K562 (cell line): ENCODE measurements around the gene GH2. TPM values are rescaled to one million over a fixed set of nuclear protein-coding genes. Genes with fewer than 3 reads are reported as not detected.

Source experiments
- ARHGAP35 ChIP-seq: fragments of 450-650 bp; IDR thresholded peaks from 2 replicates; pipeline ENCODE4 v1.6.1; 2018; ENCODE audit not compliant: partially characterized antibody
- ELF4 ChIP-seq: fragments of 450-650 bp; formaldehyde crosslinking; IDR thresholded peaks from 2 replicates; pipeline ENCODE4 v1.4.0; 2022; ENCODE audit warnings: missing genetic modification characterization
- EWSR1 ChIP-seq: fragments of 450-650 bp; IDR thresholded peaks from 2 replicates; pipeline ENCODE4 v1.6.1; 2018; ENCODE audit warnings: borderline replicate concordance, mild to moderate bottlenecking, low read depth, moderate library complexity; ENCODE audit not compliant: partially characterized antibody
- FOXA3 ChIP-seq, 2 experiments: fragments of 450-650 bp in 1 of 2; sonication (generic) in 1 of 2; formaldehyde crosslinking; IDR thresholded peaks in 1 of 2; conservative IDR thresholded peaks in 1 of 2; 2 replicates each; pipeline versions ENCODE4 v1.4.0 to v1.8.0; 2020 to 2022; ENCODE audit warnings: mild to moderate bottlenecking in 2 of 2, missing genetic modification reagents in 1 of 2
- HNRNPK ChIP-seq: fragments of 200-400 bp; formaldehyde crosslinking; IDR thresholded peaks from one replicate; pipeline ENCODE4 v1.6.1; 2018; ENCODE audit warnings: mild to moderate bottlenecking, low read depth, low read length; ENCODE audit not compliant: poor library complexity, severe bottlenecking
- KDM1A ChIP-seq, 2 experiments: fragments of 450-650 bp; IDR thresholded peaks; 2 replicates each; pipeline ENCODE4 v1.6.1; 2016; ENCODE audit warnings: mild to moderate bottlenecking in 2 of 2
- MTA2 ChIP-seq: fragments of 450-650 bp; IDR thresholded peaks from 2 replicates; pipeline ENCODE4 v1.6.1; 2016; ENCODE audit warnings: low read depth
- NFATC3 ChIP-seq: fragments of 450-650 bp; IDR thresholded peaks from 2 replicates; pipeline ENCODE4 v1.6.1; 2017; ENCODE audit warnings: mild to moderate bottlenecking
- SMARCB1 ChIP-seq: IDR thresholded peaks from 2 replicates; pipeline ENCODE4 v1.6.1; 2011; ENCODE audit warnings: improper control_type of control experiment, low read depth; ENCODE audit not compliant: insufficient read length
- TAF1 ChIP-seq: IDR thresholded peaks from 2 replicates; pipeline ENCODE4 v1.6.1; 2011; ENCODE audit warnings: mild to moderate bottlenecking, low read length, moderate library complexity; ENCODE audit not compliant: insufficient read depth, control insufficient read depth, severe bottlenecking; ENCODE audit errors: extremely low read depth
- TBP ChIP-seq: optimal IDR thresholded peaks from 2 replicates; pipeline ENCODE3; 2011; ENCODE audit warnings: low read depth, low read length, improper control_type of control experiment
- ZBTB2 ChIP-seq: fragments of 450-650 bp; IDR thresholded peaks from 2 replicates; pipeline ENCODE4 v1.6.1; 2016; ENCODE audit warnings: antibody characterized with exemption
- ZBTB40 ChIP-seq, 2 experiments: fragments of 450-650 bp in 1 of 2; sonication (generic) in 1 of 2; formaldehyde crosslinking in 1 of 2; IDR thresholded peaks; 2 replicates each; pipeline versions ENCODE4 v1.7.1 to v1.9.0; 2016 to 2022; ENCODE audit warnings: inconsistent platforms in 1 of 2, mild to moderate bottlenecking in 1 of 2, missing genetic modification reagents in 1 of 2
- polyA plus RNA-seq, 8 experiments: library from polyadenylated mRNA; depleted of rRNA in 4 of 8; stranded (reverse) in 5 of 8; unstranded in 3 of 8; fragments of >200 nt; fragmentation: Nextera tagmentation in 2 of 8; fragmentation: Illumina TruSeq in 1 of 8; extraction: Ambion mirVana in 2 of 8; extraction: Trizol in 1 of 8; gene quantifications; 2 replicates each; pipeline versions ENCODE4 v1.2.1 to v1.2.3, GENCODE V29; 2011 to 2014; ENCODE audit warnings: inconsistent platforms in 1 of 8, missing spikeins in 1 of 8
- total RNA-seq, 7 experiments: library from RNA; depleted of rRNA in 6 of 7; stranded (reverse); fragments of >200 nt in 6 of 7; fragmentation: Illumina TruSeq in 2 of 7; extraction: Trizol in 2 of 7; gene quantifications; 2 replicates each; pipeline versions ENCODE4 v1.2.1 to v1.2.3, GENCODE V29; 2011 to 2021; ENCODE audit warnings: low replicate concordance in 1 of 7

Gene GH2
- total and polyA plus RNA-seq, 9 of the 15 experiments (the other 6 are each of a cell fraction or from before 2014, with no cell fraction given) = not detected

GRCh38 chr17:63842540-63843386 lies 39.0 kb downstream of the GH2 start, which contains the start of gene SMARCD2 (continued):
- TF ChIP-seq ZBTB40 (IDR thresholded peaks at IDR 0.05) (peak; percentile 94), ZBTB40 (CRISPR knock-in tag; IDR thresholded peaks at IDR 0.05) (no peak), TAF1 (peak; percentile 72), KDM1A (IDR thresholded peaks at IDR 0.05) (peak; percentile 47 to 58; a peak in 2 of 4 replicates), SMARCB1 (peak; percentile 32), EWSR1 (no peak), NFATC3 (no peak), FOXA3 (CRISPR knock-in tag; conservative IDR thresholded peaks at IDR 0.05 in 1 of 2, IDR thresholded peaks at IDR 0.05 in 1 of 2) (peak in 1 of 2 experiments; percentile 31; a peak in 1 of 4 replicates), MTA2 (peak; percentile 87), ELF4 (peak; percentile 87; the same call in 1 of the 2 replicates), TBP (peak; percentile 79), HNRNPK (no peak), ZBTB2 (peak; percentile 56; the same call in 1 of the 2 replicates), ARHGAP35 (no peak)
